B cell (primary cell): ENCODE measurements around the gene CLEC19A. TPM values are rescaled to one million over a fixed set of nuclear protein-coding genes. Genes with fewer than 3 reads are reported as not detected.

ENCODE experiments used
- ATAC-seq: fragments of 200-7000 bp; cut with Tn5 transposase; one replicate; pipeline ENCODE4 v1.10.0; 2021; ENCODE audit warnings: low read depth, mild to moderate bottlenecking, moderate number of reproducible peaks, moderate library complexity
- CTCF ChIA-PET: fragments of 350-600 bp; sonication (Branson Sonifier 250); formaldehyde crosslinking; loops from one replicate; lab custom pipeline; 2021; ENCODE audit warnings: antibody characterized with exemption, inconsistent platforms; lab: Charles Lee
- POLR2A ChIA-PET: fragments of 350-600 bp; sonication (Branson Sonifier 250); formaldehyde crosslinking; loops from one replicate; lab custom pipeline; 2021; ENCODE audit warnings: antibody characterized with exemption; lab: Charles Lee
- DNase-seq: peaks from one replicate; pipeline ENCODE4 v3.0.0; 2013
- H2AFZ ChIP-seq: 2 replicates; pipeline ENCODE4 v1.6.1; 2012; ENCODE audit warnings: mild to moderate bottlenecking, low read depth, low read length; ENCODE audit not compliant: insufficient read depth, poor library complexity, severe bottlenecking
- H3K27ac ChIP-seq, 2 donors: 1 replicate in 1 of 2; 2 replicates in 1 of 2; pipeline ENCODE4 v1.5.1; 2012 to 2013; ENCODE audit warnings: low read length in 2 of 2, mild to moderate bottlenecking in 2 of 2, moderate library complexity in 1 of 2
- H3K27me3 ChIP-seq, 4 experiments: fragments of 200-600 bp in 1 of 4; sonication (generic) in 1 of 4; replicated peaks in 1 of 4; 1 replicate in 2 of 4; 2 replicates in 2 of 4; pipeline versions ENCODE4 v1.6.1 to v1.7.0; 2013 to 2016; ENCODE audit warnings: low read length in 3 of 4, mild to moderate bottlenecking in 2 of 4, mixed read lengths in 1 of 4, moderate library complexity in 1 of 4; ENCODE audit not compliant: insufficient read depth in 4 of 4, control insufficient read depth in 3 of 4; ENCODE audit errors: control extremely low read depth in 1 of 4
- H3K36me3 ChIP-seq, 2 experiments: replicated peaks in 1 of 2; 1 replicate in 1 of 2; 2 replicates in 1 of 2; pipeline versions ENCODE4 v1.6.1 to v1.7.1; 2013; ENCODE audit warnings: low read length in 1 of 2; ENCODE audit not compliant: insufficient read depth in 2 of 2, control insufficient read depth in 1 of 2; ENCODE audit errors: control extremely low read depth in 1 of 2, extremely low read depth in 1 of 2
- H3K4me1 ChIP-seq, 2 donors: fragments of 200-600 bp in 1 of 2; sonication (generic) in 1 of 2; 1 replicate in 1 of 2; 2 replicates in 1 of 2; pipeline versions ENCODE4 v1.5.1 to v1.6.1; 2013 to 2017; ENCODE audit warnings: low read length in 2 of 2; ENCODE audit not compliant: control insufficient read depth in 2 of 2, insufficient read depth in 2 of 2
- H3K4me2 ChIP-seq: replicated peaks from 2 replicates; pipeline ENCODE3; 2012; ENCODE audit warnings: mild to moderate bottlenecking, low read depth, low read length; ENCODE audit not compliant: poor library complexity, severe bottlenecking
- H3K4me3 ChIP-seq, 5 experiments: fragments of 200-600 bp in 1 of 5; sonication (generic) in 1 of 5; 1 replicate in 3 of 5; 2 replicates in 2 of 5; pipeline versions ENCODE4 v1.5.1 to v1.7.0; 2011 to 2016; ENCODE audit warnings: low read length in 4 of 5, mild to moderate bottlenecking in 4 of 5, low read depth in 2 of 5, control low read depth in 1 of 5, moderate library complexity in 1 of 5; ENCODE audit not compliant: insufficient read depth in 1 of 5; ENCODE audit errors: control extremely low read depth in 1 of 5, extremely low read depth in 1 of 5
- H3K79me2 ChIP-seq: fragments of 200-600 bp; sonication (generic); one replicate; pipeline ENCODE4 v1.6.0; 2016; ENCODE audit warnings: low read length; ENCODE audit not compliant: control insufficient read depth, insufficient read depth
- H3K9ac ChIP-seq: fragments of 200-600 bp; sonication (generic); 2 replicates; pipeline ENCODE4 v1.6.1; 2017; ENCODE audit warnings: mild to moderate bottlenecking, low read length, moderate library complexity
- H3K9me3 ChIP-seq, 3 donors: one replicate each; pipeline versions ENCODE4 v1.6.1 to v1.7.1; 2013; ENCODE audit warnings: low read length in 2 of 3; ENCODE audit not compliant: control insufficient read depth in 2 of 3, insufficient read depth in 1 of 3; ENCODE audit errors: control extremely low read depth in 1 of 3
- H4K20me1 ChIP-seq: 2 replicates; pipeline ENCODE4 v1.6.0; 2012; ENCODE audit warnings: mild to moderate bottlenecking, low read length; ENCODE audit not compliant: insufficient read depth, control insufficient read depth, poor library complexity, severe bottlenecking
- H3K27ac Mint-ChIP-seq: one replicate; pipeline ENCODE4 v1.8.0; 2021; ENCODE audit warnings: mixed read lengths
- H3K27me3 Mint-ChIP-seq: one replicate; pipeline ENCODE4 v1.8.0; 2021; ENCODE audit warnings: mixed read lengths
- H3K4me1 Mint-ChIP-seq: one replicate; pipeline ENCODE4 v1.8.0; 2021; ENCODE audit warnings: mixed read lengths
- H3K4me3 Mint-ChIP-seq: one replicate; pipeline ENCODE4 v1.8.0; 2021; ENCODE audit warnings: mixed read lengths
- H3K9me3 Mint-ChIP-seq: one replicate; pipeline ENCODE4 v1.8.0; 2022; ENCODE audit warnings: mixed read lengths; ENCODE audit not compliant: insufficient read depth
- CTCF ChIP-seq: fragments of 200-600 bp; IDR thresholded peaks from one replicate; pipeline ENCODE4 v1.8.0; 2022; ENCODE audit warnings: antibody characterized with exemption, mild to moderate bottlenecking
- EZH2 ChIP-seq: IDR thresholded peaks from 2 replicates; pipeline ENCODE4 v1.6.1; 2012; ENCODE audit warnings: borderline replicate concordance, low read depth, mild to moderate bottlenecking, moderate library complexity, low read length; ENCODE audit not compliant: insufficient read depth, poor library complexity, severe bottlenecking
- WGBS: methylation state at CpG from one replicate; pipeline ENCODE4 v1.1.5; 2013; ENCODE audit warnings: missing lambda C conversion rate; ENCODE audit not compliant: insufficient coverage; 5-methylcytosine and 5-hydroxymethylcytosine counted together
- intact Hi-C: fragments of 100-400 bp; cut with micrococcal nuclease; formaldehyde crosslinking; loops from one replicate; pipeline ENCODE4 v1.10.0; 2022
- polyA plus RNA-seq: library from polyadenylated mRNA; depleted of rRNA; stranded (reverse); fragments of >200 nt; gene quantifications from 2 replicates; pipeline ENCODE4 v1.2.3, GENCODE V29; 2012
- total RNA-seq, 2 donors: library from RNA; stranded (reverse); fragments of 120-200 nt in 1 of 2; gene quantifications; 1 replicate in 1 of 2; 2 replicates in 1 of 2; pipeline versions ENCODE4 v1.2.3 to v1.2.4, GENCODE V29; 2013 to 2022

The CLEC19A gene
- total and polyA plus RNA-seq, 2 donors (not counting 1 experiment from before 2014, with no cell fraction given), result not detected

- no CpG with 5 or more reads among the region's 2 CpGs for WGBS
- H3K4me3 Mint-ChIP-seq, result no peak overlapping the region
- no peak overlapping the region for H3K27ac Mint-ChIP-seq
- peaks cover 8% of the 10 kb centered on the region for H3K4me1 Mint-ChIP-seq
- H3K27me3 Mint-ChIP-seq, result peaks cover 4% of the 10 kb centered on the region
- ChIA-PET POLR2A (no interaction called here), CTCF (no interaction called here)
- intact Hi-C loops, result no loop called here
- ATAC-seq (no peak), DNase-seq (no peak)
- H3K9me3 ChIP-seq, result no peaks in the 10 kb centered on the region
- no peaks in the 10 kb centered on the region for H4K20me1 ChIP-seq
- H3K4me1 ChIP-seq, result peaks cover 6% of the 10 kb centered on the region in 2 donors
- no peaks in the 10 kb centered on the region for H3K36me3 ChIP-seq
- H3K4me2 ChIP-seq, result no peak overlapping the region
- no peaks in the 10 kb centered on the region for H3K27me3 ChIP-seq
- no peaks in the 10 kb centered on the region for H3K9me3 Mint-ChIP-seq
- no peak overlapping the region for H3K4me3 ChIP-seq
- H3K79me2 ChIP-seq, result no peaks in the 10 kb centered on the region
- no peak overlapping the region for H3K9ac ChIP-seq
- TF ChIP-seq CTCF, result no peak
- TF ChIP-seq EZH2, result no peak
- H3K27ac ChIP-seq, result no peak overlapping the region
- no peak overlapping the region for H2AFZ ChIP-seq
These were observed 14.0 kb downstream of the CLEC19A start for GRCh38 chr16:19299565-19299964.

GRCh38 chr16:19301931-19302330 is 16.4 kb downstream of the CLEC19A start:
- POLR2A ChIA-PET, result no interaction called here
- intact Hi-C loops, result no loop called here
- CTCF ChIA-PET, result no interaction called here
- H3K36me3 ChIP-seq, result no peaks in the 10 kb centered on the region
- no peak overlapping the region for H3K9ac ChIP-seq
- H3K79me2 ChIP-seq, result no peaks in the 10 kb centered on the region
- H3K27ac Mint-ChIP-seq, result no peak overlapping the region
- peaks cover 0 to 2% (median 0%) of the 10 kb centered on the region in 4 experiments for H3K27me3 ChIP-seq
- no peak overlapping the region for H3K4me3 ChIP-seq
- H3K4me3 Mint-ChIP-seq, result no peak overlapping the region
- peaks cover 2% of the 10 kb centered on the region for H3K4me1 Mint-ChIP-seq
- no peaks in the 10 kb centered on the region for H3K9me3 ChIP-seq
- no peaks in the 10 kb centered on the region for H3K9me3 Mint-ChIP-seq
- H3K4me1 ChIP-seq, result no peaks in the 10 kb centered on the region
- no peak overlapping the region for H2AFZ ChIP-seq
- ATAC-seq (no peak), DNase-seq (no peak)
- H3K27ac ChIP-seq, result no peak overlapping the region
- no peak for TF ChIP-seq EZH2
- TF ChIP-seq CTCF, result no peak
- H3K27me3 Mint-ChIP-seq, result peaks cover 4% of the 10 kb centered on the region
- WGBS, result no CpG with 5 or more reads among the region's 1 CpG
- no peak overlapping the region for H3K4me2 ChIP-seq
- no peaks in the 10 kb centered on the region for H4K20me1 ChIP-seq
